Thoracic aorta endothelial cell (primary cell): ENCODE data around the gene KCNH6. TPM values are rescaled to one million over a fixed set of nuclear protein-coding genes. Genes with fewer than 3 reads are reported as not detected.

ENCODE experiments used
- small RNA-seq: library from RNA; depleted of rRNA; stranded (forward); fragments of <200 nt; gene quantifications from one replicate; pipeline ENCODE3, GENCODE V24; 2012
- total RNA-seq: library from RNA; depleted of rRNA; stranded (reverse); fragments of >200 nt; gene quantifications from 2 replicates; pipeline ENCODE4 v1.2.3, GENCODE V29; 2012

Gene KCNH6
- not detected in 2 replicates for total RNA-seq

DNA sequence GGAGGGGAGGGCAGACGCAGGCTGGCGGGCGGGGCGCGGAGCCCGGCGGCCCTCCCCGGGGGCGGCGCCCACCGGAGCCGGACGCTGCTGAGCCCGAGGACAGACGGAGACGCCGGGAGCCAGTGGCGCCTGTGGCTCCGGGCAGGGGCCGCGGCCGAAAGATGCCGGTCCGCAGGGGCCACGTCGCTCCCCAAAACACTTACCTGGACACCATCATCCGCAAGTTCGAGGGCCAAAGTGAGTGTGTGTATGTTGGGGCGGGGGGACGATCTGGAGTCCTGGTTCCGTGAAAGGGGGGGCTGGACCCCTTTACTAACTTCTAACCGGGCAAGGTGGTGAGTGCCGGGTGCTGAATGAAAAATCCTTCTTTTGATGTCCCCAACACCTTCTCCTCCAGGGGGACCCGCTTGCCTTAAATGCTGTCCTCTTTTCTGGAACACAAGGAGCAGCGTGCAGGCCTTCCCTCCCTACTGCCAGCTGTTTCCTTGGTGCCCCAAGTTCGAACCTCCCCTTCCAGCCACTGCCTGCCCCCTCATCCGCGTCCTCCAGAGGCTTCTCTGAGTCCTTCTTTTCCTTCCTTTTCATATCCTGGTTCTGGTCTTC, at the start of gene KCNH6:
TSS of gene KCNH6 (plus strand) at position 106 of the 603 bp plus-strand sequence. CDS start at position 162, 56 bp downstream.

GRCh38 chr17:63476854-63477479, 46.2 kb upstream of the KCNH6 start, which contains the start of gene ACE:
Gene ACE, plus strand, starts transcription at chr17:63477061. Its CDS starts 34 bp downstream, at chr17:63477095.

DNA sequence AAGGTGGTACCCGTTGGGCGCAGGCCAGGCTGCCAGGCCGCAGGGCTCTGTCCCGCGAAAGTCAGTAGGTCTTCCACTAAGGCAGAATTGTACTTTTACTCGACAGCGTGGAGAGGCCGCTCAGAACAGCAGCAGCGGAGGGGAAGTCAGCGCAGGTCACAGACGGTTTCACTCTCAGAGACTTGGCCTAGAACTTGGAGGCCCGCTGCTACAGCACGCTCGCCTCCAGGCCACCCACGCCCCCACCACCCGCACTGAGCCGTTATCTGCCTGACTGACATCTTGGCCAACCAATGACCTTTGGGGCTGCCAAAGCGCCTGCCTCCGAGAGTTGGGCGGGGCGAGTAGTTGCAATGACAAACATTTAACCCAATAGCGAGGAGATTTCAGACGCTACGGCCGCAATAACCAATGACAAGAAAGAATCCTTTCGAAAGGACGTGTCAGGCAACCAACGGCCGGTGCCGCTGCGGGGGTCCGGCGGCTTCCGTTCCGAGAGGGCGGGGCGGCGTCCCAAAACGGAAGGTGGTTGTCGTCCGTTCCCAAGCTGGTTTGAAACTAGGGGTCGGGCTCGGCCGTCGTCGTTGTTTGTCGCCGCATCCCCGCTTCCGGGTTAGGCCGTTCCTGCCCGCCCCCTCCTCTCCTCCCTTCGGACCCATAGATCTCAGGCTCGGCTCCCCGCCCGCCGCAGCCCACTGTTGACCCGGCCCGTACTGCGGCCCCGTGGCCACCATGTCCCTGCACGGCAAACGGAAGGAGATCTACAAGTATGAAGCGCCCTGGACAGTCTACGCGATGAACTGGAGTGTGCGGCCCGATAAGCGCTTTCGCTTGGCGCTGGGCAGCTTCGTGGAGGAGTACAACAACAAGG, 27.0 kb downstream of the KCNH6 start, which contains the start of gene DCAF7:
TSS of gene DCAF7 (plus strand) at position 532 of the 871 bp plus-strand sequence. CDS start at position 733, 201 bp downstream.

Small RNAs within 50 kb of the gene (small RNA-seq; reads per million reads assigned to genes)
- not detected for gene RNU6-288P

Other genes with a start within 250 kb of the KCNH6 start
- 22.1 and 24.5 TPM in 2 replicates for gene CYB561, start 77.1 kb upstream of the KCNH6 start, total RNA-seq
- gene ACE, start 46.3 kb upstream of the KCNH6 start, total RNA-seq, result 29.1 and 41.6 TPM in 2 replicates
- gene DCAF7, start 27.1 kb downstream of the KCNH6 start, total RNA-seq, result 49.9 and 58.2 TPM in 2 replicates
- gene TACO1, start 77.5 kb downstream of the KCNH6 start, total RNA-seq, result 25.8 and 29.8 TPM in 2 replicates
- 82.7 and 108 TPM in 2 replicates for gene MAP3K3, start 99.1 kb downstream of the KCNH6 start, total RNA-seq
- 12.9 and 20.0 TPM in 2 replicates for gene LIMD2, start 176.8 kb downstream of the KCNH6 start, total RNA-seq
- 41.9 and 42.3 TPM in 2 replicates for gene STRADA, start 218.4 kb downstream of the KCNH6 start, total RNA-seq